HL-60 (cell line): ENCODE results near the gene RAB44.

Experiments used
- DNase-seq, 2 experiments: peaks; one replicate each; pipeline ENCODE4 v3.0.0-alpha.2; 2010 to 2020; ENCODE audit warnings: low read depth in 1 of 2, low spot score in 1 of 2
- H3K27ac ChIP-seq: fragments of 250-450 bp; sonication (Bioruptor Pico); replicated peaks from 2 replicates; pipeline ENCODE4 v1.5.1; 2020; ENCODE audit warnings: mild to moderate bottlenecking, moderate library complexity
- H3K27me3 ChIP-seq: fragments of 250-450 bp; sonication (Bioruptor Pico); 2 replicates; pipeline ENCODE4 v1.5.1; 2021; ENCODE audit warnings: mild to moderate bottlenecking, moderate library complexity; ENCODE audit not compliant: insufficient read depth, poor library complexity, severe bottlenecking
- H3K4me3 ChIP-seq: replicated peaks from 2 replicates; pipeline ENCODE4 v1.5.1; 2011; ENCODE audit warnings: mild to moderate bottlenecking, control low read depth, low read length; ENCODE audit not compliant: insufficient read depth
- CTCF ChIP-seq: IDR thresholded peaks from one replicate; pipeline ENCODE4 v1.5.1; 2011; ENCODE audit warnings: low read length, control low read depth, inconsistent platforms; ENCODE audit not compliant: insufficient read depth
- GABPA ChIP-seq: IDR thresholded peaks from 2 replicates; pipeline ENCODE4 v1.6.1; 2012; ENCODE audit warnings: low read depth
- POLR2AphosphoS5 ChIP-seq: IDR thresholded peaks from 2 replicates; pipeline ENCODE4 v1.6.1; 2012; ENCODE audit warnings: low read depth
- REST ChIP-seq: IDR thresholded peaks from 2 replicates; pipeline ENCODE4 v1.6.1; 2012; ENCODE audit warnings: low read depth; ENCODE audit not compliant: insufficient replicate concordance
- SPI1 ChIP-seq: IDR thresholded peaks from 2 replicates; pipeline ENCODE4 v1.6.1; 2012; ENCODE audit warnings: low read depth, mild to moderate bottlenecking, borderline replicate concordance

The RAB44 gene

GRCh38 chr6:36766399-36766945 lies 68.8 kb downstream of the RAB44 start:
- peak overlapping the region; percentile 8; the same call in 1 of the 2 replicates for H3K27ac ChIP-seq
- no peaks in the 10 kb centered on the region for H3K27me3 ChIP-seq
- no peak for TF ChIP-seq GABPA
- TF ChIP-seq POLR2AphosphoS5, result no peak
- no peak for TF ChIP-seq REST
- TF ChIP-seq SPI1, result no peak
- TF ChIP-seq CTCF, result no peak
- peak in 1 of 2 experiments; percentile 52 for DNase-seq
- no peak overlapping the region for H3K4me3 ChIP-seq

- Histone ChIP-seq H3K4me3 (no peak overlapping the region), H3K27me3 (no peaks in the 10 kb centered on the region), H3K27ac (peak overlapping the region; percentile 38)
- DNase-seq, result no peak
- TF ChIP-seq SPI1, result no peak
- TF ChIP-seq POLR2AphosphoS5, result no peak
- no peak for TF ChIP-seq REST
- TF ChIP-seq GABPA, result no peak
- TF ChIP-seq CTCF, result no peak
Measured at GRCh38 chr6:36769183-36769675, 71.6 kb downstream of the RAB44 start.

- no peak for TF ChIP-seq REST
- no peak for TF ChIP-seq POLR2AphosphoS5
- peak; percentile 22; the same call in 1 of the 2 replicates for TF ChIP-seq SPI1
- H3K4me3 ChIP-seq, result no peak overlapping the region
- DNase-seq, result peak in 1 of 2 experiments; percentile 79
- peak overlapping the region; percentile 38 for H3K27ac ChIP-seq
- no peaks in the 10 kb centered on the region for H3K27me3 ChIP-seq
Measured at GRCh38 chr6:36769676-36770499, 72.3 kb downstream of the RAB44 start.
